HG03066 (cell line): Measurements from ENCODE around the gene RAB44.

ENCODE experiments used
- ATAC-seq: cut with Tn5 transposase; IDR thresholded peaks from one replicate; pipeline ENCODE4 v1.9.1; 2021; ENCODE audit warnings: low read depth; ENCODE audit not compliant: unreplicated experiment

Gene RAB44

DNA sequence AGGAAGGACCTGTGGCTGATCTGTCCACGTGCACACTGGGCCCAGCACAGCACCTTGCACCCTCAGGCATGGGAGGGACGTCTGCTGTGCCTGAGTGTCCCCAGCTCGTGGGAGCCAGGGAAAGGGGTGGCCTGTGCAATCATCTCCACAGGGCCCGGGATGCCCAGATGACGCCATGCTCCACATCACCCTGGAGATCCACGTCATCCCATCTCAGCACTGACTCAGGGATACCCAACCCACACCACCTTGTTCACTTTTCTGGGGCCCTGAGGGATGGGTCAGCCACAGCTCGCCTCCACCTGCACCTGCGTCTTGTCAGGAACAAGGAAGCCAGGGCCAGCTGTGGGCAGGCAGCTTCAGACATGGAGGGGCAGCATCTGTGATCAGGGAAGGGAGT is 48.2 kb downstream of the RAB44 start:
- no peak for ATAC-seq

DNA sequence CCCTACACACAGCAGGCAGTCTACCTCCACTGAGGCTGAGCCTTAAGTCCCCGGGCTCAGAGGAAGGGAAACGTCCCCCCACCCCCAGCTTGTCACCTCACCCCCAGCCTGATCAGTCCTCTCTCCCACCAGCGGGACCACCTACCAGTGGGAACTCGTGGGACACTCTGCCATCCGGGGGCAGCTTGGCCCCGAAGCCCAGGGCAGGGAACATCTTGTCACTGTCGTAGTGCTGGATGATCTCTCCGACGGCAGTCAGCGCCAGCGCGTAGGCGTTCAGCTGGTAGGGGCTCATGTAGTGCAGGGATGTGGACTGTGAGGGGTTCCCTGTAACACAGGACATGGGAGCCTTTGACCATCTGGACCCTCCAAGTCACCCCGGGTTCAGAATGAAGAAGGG is 48.6 kb downstream of the RAB44 start:
- no peak for ATAC-seq

DNA sequence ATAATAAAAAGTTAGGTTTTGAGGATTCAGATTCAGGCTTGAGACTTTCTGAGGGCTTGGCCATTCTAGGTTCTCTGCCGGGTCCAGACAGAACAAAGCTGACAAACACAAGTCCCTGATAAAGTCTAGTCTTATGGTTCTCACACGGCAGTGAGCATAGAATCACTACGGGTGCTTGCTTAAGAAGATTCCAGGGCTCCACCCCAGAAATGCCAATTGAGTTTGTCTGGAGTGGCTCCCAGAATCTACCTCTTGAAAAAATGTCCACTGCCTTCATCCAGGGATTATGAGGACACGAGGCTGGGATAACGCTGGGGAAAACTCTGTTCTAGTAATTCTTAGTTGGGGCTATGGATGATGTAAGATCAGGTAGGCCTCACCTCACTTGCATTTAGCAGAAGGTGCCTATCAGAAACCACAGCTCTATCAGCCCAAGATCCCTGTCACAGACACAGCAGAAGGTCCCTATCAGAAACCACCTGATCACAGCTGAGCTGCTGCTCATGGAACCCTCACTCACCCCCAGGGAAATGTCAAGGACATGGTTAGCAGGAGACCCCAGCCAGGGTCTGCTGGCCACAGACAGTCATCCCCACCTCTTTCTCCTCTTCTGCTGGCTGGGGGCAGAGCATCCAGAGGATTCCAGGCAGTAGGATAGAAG is 52.3 kb downstream of the RAB44 start:
- no peak for ATAC-seq

DNA sequence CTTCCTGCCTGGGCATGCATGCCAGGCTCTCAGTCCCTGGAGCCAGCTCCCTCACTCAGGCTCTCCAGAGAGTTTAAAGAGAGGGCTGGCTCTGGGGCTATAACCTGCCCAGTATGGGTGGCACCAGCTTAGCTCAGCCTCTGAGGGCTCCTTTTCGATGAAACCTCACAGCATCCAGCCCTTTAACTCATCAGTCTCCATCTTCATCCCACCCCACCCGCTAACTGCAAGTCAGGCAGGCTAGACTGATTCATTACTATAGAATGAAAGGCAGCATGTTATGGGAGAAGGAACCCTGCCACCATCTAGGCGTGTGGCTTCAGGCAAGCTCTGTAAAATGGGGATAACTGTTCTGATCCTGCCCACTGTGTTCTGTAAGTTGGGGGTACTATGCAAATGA is 53.5 kb downstream of the RAB44 start:
- no peak for ATAC-seq

DNA sequence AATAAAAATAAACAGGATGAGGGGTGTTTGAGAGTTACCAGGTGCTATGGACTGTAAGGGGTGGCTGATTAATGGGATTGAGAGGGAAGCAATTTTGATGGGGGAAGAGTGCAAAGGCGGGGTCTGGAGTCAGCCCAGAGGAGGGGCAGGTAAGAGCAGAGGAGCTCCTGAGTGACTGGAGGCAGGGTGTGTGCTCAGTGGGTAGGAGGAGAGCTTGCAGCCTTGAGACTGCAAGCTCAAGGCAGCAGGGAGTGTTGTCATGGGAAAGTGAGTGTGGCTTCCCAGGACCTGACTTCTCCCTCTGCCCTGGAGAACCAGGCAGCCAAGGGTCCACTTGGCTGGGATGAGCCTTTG is 54.2 kb downstream of the RAB44 start:
- no peak for ATAC-seq

DNA sequence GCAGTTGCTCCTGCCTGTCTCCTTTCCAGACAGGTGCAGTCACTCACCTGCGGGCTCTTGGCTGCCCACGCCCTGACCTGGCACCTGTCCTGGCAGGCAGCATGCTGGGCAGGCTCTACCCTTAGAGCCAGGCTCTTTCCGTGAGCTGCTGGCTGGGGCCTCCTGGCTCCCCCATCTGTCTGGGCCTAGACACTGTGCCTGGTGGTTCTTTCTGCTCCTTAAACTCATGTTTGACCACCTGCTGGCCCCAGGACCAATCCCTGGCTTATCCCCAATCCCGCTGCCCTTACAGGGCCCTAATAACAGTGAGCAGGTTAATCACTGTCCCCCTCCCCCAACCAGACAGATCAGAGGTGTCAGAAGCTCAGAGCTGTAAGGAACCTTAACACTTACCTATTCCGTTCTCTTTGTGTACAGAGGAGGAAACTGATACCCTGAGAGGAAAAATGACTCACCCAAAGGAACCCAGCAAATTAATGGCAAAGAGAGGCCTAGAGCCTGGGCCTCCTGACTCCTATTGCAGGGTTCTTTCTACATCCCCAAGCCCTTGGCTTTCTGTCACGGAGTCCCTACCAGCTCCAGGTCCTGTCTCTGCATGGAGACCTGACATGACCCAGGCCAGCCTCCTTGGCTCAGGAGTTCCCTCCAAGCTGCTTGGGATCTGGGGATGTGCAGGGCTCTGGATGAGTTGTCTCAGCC is 54.7 kb downstream of the RAB44 start:
- ATAC-seq = no peak

DNA sequence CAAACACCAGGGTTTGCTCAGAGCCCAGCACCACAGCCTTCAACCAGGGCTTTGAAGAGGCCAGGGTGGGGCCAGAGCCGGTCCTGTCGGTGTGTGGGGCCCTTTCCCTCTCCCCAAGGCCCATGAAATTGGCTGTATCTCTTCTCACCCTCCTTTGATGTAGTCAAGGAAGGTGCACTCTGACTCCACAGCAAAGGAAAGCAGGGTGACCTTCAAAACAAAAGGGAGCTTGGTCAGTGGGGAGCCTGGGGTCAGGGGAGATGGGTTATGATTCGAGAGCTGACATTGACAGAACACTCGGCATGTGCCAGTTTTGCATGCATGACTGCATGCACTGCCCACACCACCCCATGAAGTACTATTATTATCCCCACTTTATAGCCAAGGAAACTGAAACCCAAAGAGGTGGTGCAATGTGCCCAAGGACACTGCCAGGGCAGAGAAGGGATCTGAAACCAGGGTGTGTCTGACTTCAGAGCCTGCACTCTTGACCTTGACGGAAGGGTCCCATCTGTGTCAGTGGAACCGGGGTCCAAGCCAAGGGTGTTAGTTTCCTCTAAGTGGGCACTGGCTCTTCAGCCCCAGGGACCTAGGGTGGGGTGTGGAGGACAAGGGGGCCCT is 55.4 kb downstream of the RAB44 start:
- ATAC-seq = no peak

DNA sequence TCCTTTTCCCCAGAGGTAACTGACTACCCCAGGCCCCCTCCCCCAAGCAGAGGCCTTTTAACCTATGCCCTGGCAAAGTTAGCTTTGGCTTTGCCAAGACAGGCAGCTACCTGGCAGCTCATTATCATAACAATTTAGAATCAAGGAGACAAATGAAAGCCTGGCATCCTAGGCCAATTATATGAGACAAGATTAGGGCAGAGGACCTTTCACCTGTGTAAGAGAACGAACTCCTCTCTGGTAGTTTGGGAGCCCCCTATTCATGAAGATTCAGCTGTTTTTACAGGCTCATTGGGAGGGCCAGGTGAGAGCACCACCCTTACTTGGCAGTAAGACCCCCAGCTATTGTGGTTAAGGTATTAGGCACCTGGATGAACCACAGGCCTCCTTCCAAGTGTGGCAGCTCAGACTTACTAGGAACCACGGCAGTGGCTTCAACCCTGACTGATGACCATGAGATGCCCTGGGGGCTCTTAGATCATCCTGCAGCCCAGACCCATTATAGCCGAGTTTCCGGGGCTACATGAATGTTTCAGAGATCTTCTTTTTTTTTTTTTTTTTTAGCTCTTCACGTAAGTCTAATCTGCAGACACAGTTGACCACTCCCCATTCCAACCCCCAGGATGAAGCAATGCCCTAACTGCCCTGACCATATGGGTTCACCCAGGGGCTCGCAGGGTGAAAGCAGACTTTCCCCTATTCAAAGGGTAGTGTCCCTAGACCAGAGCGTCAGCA is 56.2 kb downstream of the RAB44 start:
- no peak for ATAC-seq

DNA sequence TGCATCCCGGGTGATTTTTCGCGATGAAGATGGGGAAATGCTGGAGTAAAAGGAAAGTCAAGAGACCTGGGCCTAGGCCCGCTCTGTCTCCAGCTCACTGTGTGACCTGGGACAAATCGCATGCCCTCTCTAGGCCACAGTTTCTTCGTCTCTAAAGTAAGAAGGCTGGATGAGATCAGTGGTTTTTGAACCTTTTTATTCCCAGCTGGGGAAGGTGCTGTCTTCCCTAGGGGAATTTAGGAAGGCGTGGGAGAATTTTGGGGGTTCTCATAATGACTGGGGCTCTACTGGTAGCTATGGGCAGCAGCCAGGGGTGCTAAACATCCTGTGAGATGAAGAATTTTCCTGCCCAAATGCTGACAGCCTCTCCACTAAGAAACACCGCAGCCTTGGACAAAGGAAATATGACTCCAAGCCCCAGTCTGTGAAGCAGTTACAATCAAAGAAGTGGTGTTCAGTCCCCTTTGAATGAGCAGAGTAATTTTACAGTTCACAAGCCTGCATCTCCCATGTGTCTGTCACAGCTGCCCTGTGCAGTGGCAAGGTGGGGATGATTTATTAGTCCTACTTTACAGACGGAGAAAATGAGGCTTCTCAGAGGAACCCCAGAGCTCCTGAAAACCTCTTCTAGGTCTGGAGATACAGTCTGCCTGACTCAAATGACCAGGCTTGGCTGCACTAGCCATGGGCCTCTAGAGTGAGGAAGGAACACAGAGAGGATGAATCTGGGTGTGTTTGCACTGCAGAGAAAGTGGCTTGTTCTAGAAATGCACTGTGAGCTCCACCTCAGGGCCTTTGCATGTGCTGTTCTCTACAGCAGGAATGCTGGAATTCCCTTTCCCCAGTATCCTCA is 57.2 kb downstream of the RAB44 start:
- no peak for ATAC-seq

DNA sequence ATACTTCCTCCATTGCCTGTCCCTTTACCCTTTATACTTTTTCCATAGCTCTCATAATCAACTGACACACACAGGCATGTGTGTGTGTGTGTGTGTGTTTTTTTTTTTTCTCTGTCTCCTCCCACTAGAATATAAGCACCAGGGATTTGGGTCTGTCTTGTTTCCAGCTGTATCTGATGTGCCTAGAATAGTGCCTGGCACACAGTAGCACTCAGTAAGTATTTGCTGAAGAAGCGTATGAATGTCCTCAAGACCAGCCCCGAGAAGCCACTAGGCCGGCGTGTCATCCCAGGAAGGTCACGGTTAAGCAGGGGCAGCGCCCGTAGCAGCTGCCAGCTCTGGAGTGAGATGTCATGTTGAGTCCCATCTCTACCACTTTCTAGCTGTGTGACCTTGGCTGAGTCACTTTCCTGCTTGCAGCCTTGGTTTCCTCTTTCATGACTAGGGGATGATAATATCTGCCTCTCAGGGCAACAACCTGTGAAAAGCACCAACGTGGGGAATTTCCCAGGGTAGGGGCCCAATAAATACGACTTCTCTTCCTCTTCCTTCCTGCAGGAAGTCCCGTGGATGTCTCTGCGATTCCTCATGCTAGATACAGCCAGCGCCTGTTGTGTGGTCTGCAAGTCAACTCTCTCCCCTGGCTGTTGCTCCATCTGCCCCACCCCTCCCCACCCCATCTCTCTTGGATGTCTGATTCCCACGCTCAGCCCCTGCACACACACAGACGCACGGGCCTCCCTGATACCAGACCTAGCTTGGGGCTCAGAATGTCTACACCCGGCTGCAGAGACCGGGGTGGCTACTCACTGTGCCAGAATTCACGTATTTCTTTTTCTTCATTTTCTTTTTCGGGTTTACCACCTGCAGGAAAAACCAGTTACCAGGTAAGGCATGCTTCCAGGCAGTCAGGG is 58.1 kb downstream of the RAB44 start:
- no peak for ATAC-seq

DNA sequence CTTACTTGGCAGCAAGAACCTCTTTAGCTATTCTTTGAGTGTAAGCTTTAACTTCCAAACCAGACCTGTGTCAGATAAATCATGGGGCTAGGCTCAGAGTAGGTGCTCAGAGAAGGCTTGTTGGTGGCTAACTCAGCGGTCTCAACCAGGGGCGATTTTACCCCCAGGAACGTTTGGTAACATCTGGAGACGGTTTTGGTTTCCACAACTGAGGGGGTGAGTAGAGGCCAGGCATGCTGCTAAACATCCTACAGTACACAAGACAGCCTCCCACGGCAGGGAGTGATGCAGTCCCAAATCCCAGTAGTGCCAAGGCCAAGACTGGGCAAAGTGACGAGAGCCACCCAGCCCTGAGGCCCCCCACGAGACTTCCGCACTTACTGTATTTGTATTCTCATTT is 59.2 kb downstream of the RAB44 start:
- no peak for ATAC-seq

DNA sequence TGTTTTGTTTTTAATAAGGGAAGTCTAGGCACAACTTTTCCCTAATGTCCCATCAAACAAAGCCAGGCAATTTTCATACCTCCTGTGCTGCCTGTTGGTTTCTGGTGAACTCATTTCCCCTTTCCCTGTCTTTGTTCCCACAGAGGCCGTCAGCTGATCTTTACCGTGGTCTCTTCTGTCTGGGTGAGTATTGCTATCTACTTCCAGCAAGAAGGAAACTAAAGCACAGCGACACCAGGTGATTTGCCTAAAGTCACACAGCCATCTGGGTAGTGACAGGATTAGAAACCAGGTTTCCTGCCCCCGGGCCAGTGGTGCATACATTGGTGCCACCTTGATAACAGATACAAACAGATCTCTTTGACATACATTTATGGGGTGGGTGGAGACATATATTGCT is 59.6 kb downstream of the RAB44 start:
- ATAC-seq = no peak

DNA sequence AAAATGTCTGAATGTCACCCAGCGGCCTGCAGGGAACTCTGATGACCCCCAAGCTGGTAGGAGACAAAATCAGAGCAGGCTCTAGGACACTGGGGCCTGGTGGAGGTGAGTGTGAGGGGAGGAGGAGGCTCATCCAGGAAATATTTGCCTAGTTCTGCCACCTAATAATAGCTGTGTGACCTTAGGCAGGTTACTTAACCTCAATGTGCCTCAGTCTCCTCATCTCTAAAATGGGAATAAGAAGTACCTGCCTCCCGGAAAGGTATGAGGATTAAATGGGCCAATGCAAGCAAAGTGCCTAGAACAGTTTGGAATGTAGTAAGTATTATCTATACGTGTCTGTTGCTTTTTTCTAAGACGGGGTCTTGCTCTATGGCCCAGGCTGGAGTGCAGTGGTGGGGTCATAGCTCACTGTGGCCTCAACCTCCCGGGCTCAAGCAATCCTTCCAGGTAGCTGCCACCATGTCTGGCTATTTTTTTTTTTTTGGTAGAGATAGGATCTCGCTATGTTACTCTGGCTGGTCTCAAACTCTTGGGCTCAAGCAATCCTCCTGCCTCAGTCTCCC is 60.4 kb downstream of the RAB44 start:
- ATAC-seq = no peak

DNA sequence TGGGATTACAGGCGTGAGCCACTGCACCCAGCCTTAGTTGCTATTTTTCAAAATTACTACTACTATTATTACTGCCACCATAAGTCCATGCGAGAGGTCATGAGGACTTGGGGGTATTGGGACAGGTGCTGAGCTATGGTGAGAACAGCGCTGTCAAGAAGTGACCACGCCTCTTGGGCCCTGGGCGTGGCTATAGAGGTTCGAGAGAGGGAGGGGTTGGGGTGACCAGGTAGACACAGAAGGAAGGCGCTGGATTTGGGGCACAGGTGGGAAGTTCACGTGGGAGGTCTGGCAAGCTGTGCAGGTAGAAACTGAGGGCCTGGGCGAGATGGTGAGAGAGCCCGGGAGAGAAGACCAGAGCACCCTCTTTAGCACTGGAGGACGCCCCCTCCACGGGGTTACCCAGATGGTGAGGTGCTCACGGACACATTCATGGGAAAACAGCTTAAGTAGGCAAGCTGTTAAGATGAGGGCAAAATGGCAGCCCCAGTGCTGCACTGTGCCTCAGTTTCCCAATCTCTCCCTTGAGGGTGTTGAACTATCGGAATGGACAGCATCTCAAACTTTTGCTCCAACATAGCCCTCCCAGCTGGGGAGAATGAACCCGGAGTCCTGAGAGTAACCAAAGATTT is 61.0 kb downstream of the RAB44 start:
- no peak for ATAC-seq

DNA sequence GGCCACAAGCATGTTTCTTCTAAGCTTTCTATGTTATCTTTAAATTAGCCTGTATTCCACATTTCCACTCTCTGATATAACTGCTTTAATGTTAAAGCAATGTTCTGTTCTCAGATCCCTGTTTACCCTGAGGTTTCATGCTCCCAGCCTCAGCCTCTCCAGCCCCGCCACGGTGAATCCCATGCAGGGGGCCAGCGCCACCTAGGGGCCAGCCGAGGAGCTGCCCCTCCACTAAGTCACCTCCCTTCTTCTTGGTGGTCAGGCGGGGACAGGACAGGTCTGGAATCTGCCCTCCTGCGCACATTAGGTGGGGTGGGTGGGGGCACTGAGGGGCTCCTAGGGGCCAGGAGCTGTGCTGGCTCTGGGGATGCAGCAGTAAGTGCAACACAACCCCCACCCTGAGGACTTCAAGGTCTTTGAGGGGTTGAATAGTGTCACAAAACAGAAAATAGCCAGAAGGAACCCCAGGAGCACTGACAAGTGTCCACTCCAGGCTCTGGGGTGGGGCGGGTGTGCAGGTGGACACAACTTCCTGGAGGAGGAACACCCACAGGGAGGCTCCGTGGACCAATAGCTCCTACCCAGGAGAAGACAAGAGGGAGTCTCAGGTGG is 61.6 kb downstream of the RAB44 start:
- no peak for ATAC-seq

DNA sequence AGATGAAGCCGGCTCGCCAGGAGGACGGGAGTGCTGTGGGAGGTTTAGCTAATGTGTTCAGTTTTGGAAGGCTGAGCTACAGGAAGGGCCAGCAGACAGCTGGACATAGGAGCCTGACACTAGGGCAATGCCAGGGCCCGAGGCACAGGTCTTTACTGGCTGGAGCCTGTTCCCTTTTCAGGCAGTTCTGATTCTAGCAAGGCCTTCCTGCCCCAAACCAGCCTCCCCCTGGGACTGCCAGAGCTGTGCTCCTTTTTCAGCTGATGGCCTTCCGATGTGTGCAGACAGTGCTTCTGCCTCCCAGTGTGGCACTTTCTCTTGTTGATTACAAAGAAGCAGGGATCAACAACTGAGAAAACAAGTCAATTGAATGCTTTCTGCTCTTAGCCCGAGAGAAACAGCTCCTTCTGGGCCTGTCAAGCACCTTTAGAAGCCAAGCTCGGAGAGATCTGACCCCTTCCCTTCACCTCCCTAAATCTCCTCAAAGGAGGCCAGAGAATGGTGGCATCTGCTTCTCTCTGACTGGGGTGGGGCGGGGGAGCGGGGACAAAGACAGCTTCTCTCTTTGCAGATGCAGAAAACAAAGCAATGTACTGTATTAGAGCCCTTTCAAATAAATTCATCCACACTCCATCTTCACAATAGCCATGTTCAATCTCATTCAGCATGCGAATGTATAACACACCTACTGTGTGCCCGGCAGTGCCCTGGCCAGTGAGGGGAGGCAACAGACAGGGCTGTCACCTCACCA is 63.2 kb downstream of the RAB44 start:
- no peak for ATAC-seq

DNA sequence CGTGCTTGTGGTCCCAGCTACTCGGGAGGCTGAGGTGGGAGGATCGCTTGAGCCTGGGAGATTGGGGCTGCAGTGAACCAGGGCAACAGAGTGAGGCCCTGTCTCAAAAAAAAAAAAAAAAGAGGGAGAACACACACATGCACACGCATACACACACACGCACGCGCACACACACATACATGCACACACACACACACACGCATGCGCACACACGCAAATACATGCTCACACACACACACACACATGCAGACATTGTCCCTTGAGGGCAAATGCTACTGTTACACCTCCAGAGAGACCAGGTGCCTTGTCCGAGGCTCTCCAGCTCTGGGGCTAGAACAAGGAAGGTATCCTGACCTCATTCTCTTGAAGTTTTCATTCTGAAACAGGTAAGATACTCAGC is 64.5 kb downstream of the RAB44 start:
- ATAC-seq = no peak

DNA sequence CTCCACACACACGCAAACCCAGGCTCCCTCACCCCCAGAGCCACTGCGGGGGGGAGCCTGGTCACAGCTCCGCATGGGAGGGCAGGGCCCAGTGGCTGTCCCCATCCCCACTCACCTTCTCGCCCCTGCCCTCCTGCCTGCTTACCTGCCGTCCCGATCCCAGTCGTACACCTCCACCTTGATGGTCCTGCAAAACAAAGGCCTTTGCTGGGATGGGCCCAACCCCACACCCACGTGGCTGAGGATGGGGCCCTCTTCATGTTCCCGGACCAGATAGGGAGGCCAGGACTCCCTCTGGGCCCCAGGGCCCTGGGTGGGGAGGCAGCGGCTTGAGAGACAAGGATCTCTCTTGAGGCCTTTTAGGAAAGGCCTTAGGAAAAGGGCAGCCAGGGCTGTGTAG is 67.6 kb downstream of the RAB44 start:
- ATAC-seq = no peak
